IgD-negative memory B cell (primary cell): ENCODE data around the gene NTN3. TPM values are rescaled to one million over a fixed set of nuclear protein-coding genes. Genes with fewer than 3 reads are reported as not detected.

Experiments
- H3K27ac Mint-ChIP-seq, 3 donors: one replicate each; pipeline ENCODE4 v1.8.0; 2020 to 2022; ENCODE audit warnings: mild to moderate bottlenecking in 3 of 3, mixed read lengths in 3 of 3, moderate library complexity in 1 of 3
- H3K27me3 Mint-ChIP-seq: one replicate; pipeline ENCODE4 v1.8.0; 2021; ENCODE audit warnings: mixed read lengths
- H3K36me3 Mint-ChIP-seq: one replicate; pipeline ENCODE4 v1.8.0; 2020; ENCODE audit warnings: mild to moderate bottlenecking, mixed read lengths
- H3K4me1 Mint-ChIP-seq, 3 donors: one replicate each; pipeline ENCODE4 v1.8.0; 2020 to 2022; ENCODE audit warnings: mixed read lengths in 3 of 3, mild to moderate bottlenecking in 1 of 3
- H3K4me3 Mint-ChIP-seq, 4 donors: one replicate each; pipeline ENCODE4 v1.8.0; 2020 to 2022; ENCODE audit warnings: mild to moderate bottlenecking in 4 of 4, mixed read lengths in 4 of 4, moderate library complexity in 3 of 4
- H3K9me3 Mint-ChIP-seq, 3 donors: one replicate each; pipeline ENCODE4 v1.8.0; 2020 to 2021; ENCODE audit warnings: mixed read lengths in 3 of 3, mild to moderate bottlenecking in 1 of 3
- polyA plus RNA-seq: library from polyadenylated mRNA; unstranded; fragments of 300-500 nt; fragmentation: Illumina TruSeq; gene quantifications from one replicate; pipeline ENCODE4 v1.2.3, GENCODE V29; 2021

The NTN3 gene
- polyA plus RNA-seq, 1 donor from 2014 or later, result not detected

- Mint-ChIP-seq H3K36me3 (peaks cover 5% of the 10 kb centered on the region), H3K4me1 (peaks cover 48 to 54% (median 53%) of the 10 kb centered on the region in 3 donors), H3K27ac (peak within 1 kb of the TSS; percentile 97 to 100 (median 99)), H3K9me3 (no peaks in the 10 kb centered on the region), H3K4me3 (peak within 1 kb of the TSS; percentile 91 to 97 (median 94)), H3K27me3 (peaks cover 2% of the 10 kb centered on the region)
These were observed 42.6 kb downstream of the NTN3 start, which contains the start of gene ATP6V0C for GRCh38 chr16:2513405-2514332. TSS of gene ATP6V0C (plus strand) at chr16:2513952. CDS start at chr16:2514104, 152 bp downstream.

DNA sequence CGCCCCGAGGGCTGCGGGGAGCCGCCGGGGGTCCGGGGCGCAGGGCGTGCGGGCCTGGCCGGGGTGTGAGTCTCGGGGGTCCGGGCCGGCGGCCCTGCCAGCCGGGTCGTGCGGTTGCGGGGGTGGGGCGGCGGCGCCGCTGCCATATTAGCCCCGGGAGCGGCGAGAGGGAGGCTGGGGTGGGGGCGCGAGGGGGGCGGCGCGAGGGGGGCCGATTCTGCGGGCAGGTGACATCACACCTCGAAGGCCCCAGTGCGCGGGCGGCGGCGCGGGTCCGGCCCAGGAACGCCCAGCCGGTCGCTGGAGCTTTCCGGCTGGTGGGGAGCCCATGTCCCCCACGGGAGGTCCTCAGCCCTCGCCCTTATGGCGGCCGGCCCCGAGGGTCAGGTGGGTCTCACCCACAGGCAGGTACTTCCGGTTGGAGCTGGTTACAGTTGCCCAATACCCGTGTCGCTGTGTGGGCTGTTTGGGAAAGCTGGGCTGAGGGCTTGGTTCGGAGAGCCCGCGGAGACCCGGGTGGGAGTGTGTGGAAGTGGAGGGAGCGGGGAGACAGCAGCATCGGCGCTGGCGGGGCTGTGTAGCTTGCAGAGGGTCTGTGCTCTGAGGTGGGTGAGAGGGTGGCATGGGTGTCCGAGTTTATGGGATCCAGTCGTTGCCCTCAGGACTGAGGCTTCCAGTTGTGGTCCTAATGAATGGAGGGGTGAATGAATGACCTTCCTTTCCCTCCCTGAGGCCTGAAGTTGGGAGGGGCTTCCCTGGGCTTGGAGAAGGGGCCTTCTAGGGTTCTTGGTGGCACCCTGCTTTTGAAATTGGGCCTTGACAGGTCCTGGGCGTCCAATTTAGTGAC is 43.5 kb downstream of the NTN3 start:
- no peaks in the 10 kb centered on the region for H3K9me3 Mint-ChIP-seq
- peaks cover 52 to 57% (median 52%) of the 10 kb centered on the region in 3 donors for H3K4me1 Mint-ChIP-seq
- H3K4me3 Mint-ChIP-seq, result peak overlapping the region; percentile 91 to 97 (median 94)
- H3K27ac Mint-ChIP-seq, result peak overlapping the region; percentile 95 to 100 (median 99)
- H3K36me3 Mint-ChIP-seq, result peaks cover 5% of the 10 kb centered on the region
- H3K27me3 Mint-ChIP-seq, result peaks cover 2% of the 10 kb centered on the region

GRCh38 chr16:2515180-2515851 is 44.2 kb downstream of the NTN3 start:
- H3K4me3 Mint-ChIP-seq, result peak overlapping the region; percentile 91 to 94 (median 92)
- peaks cover 5% of the 10 kb centered on the region for H3K36me3 Mint-ChIP-seq
- no peaks in the 10 kb centered on the region for H3K9me3 Mint-ChIP-seq
- peak overlapping the region; percentile 95 to 99 (median 99) for H3K27ac Mint-ChIP-seq
- peaks cover 48 to 55% (median 50%) of the 10 kb centered on the region in 3 donors for H3K4me1 Mint-ChIP-seq
- peaks cover 2% of the 10 kb centered on the region for H3K27me3 Mint-ChIP-seq

GRCh38 chr16:2516391-2517240 is 45.5 kb downstream of the NTN3 start:
- H3K9me3 Mint-ChIP-seq, result no peaks in the 10 kb centered on the region
- H3K4me1 Mint-ChIP-seq, result peaks cover 48 to 63% (median 50%) of the 10 kb centered on the region in 3 donors
- H3K27me3 Mint-ChIP-seq, result peaks cover 2% of the 10 kb centered on the region
- peak overlapping the region; percentile 91 to 94 (median 92) for H3K4me3 Mint-ChIP-seq
- H3K36me3 Mint-ChIP-seq, result peaks cover 5% of the 10 kb centered on the region
- H3K27ac Mint-ChIP-seq, result peak overlapping the region; percentile 57 to 99 (median 95)

DNA sequence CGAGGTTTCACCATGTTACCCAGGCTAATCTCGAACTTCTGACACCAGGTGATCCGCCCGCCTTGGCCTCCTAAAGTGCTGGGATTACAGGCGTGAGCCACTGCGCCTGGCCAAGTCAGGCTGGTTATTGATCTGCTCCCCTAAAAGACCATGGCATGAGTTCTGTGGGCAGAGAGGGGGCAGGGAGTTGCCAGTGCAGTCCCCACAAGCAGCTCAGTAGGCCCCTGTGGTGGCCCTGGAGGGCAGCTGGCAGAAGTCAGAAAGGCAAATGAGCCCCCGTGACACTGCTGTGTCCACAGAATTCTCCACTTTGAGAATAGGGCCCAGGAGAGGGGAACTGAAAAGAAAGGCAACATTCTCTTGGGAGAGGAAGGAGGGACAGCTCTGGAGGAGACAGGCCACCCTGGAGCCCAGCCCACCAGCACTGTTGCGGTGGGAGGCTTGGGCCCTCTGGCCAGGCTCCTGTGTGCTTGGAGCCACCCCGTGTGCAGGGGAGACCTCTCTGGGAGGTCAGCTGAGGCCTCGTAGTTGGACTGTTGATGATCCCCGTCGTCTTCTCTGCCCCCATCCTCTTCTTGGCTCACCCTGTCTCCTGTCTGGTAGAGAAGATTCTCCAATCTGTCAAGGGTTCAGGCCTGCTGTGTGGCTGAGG is 47.0 kb downstream of the NTN3 start:
- H3K9me3 Mint-ChIP-seq, result no peaks in the 10 kb centered on the region
- H3K27ac Mint-ChIP-seq, result peak overlapping the region; percentile 57 to 99 (median 80)
- H3K27me3 Mint-ChIP-seq, result peaks cover 2% of the 10 kb centered on the region
- peak overlapping the region; percentile 48 to 93 (median 72) for H3K4me3 Mint-ChIP-seq
- H3K4me1 Mint-ChIP-seq, result peaks cover 43 to 59% (median 44%) of the 10 kb centered on the region in 3 donors
- H3K36me3 Mint-ChIP-seq, result peaks cover 5% of the 10 kb centered on the region

DNA sequence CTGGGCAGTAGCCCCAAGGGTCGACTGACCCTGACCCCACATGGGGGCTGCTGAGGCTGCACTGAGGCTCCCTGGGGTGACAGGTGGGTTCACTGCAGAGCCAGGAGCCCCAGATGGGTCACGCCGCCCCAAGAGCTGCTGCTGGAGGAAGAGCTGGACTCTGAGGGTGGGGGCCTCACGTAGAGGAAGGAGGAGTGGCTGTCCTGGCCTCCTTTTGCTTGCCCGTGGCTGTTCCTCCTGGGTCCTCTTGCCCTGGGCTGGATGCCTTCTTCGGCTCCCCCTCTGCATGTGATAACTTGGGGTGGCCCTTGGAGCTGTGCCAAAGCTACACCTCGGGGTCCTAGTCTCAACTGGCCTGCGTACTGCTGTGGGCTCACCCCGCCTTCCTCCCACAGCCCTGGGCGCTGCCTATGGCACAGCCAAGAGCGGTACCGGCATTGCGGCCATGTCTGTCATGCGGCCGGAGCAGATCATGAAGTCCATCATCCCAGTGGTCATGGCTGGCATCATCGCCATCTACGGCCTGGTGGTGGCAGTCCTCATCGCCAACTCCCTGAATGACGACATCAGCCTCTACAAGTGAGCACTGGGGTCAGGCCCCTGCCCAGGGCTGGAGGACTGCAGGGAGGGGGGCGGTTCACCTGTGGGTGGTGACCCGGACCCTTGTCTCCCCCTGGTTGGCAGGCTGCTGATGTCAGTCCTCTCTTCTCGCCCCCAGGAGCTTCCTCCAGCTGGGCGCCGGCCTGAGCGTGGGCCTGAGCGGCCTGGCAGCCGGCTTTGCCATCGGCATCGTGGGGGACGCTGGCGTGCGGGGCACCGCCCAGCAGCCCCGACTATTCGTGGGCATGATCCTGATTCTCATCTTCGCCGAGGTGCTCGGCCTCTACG is 48.0 kb downstream of the NTN3 start:
- Mint-ChIP-seq H3K36me3 (peaks cover 5% of the 10 kb centered on the region), H3K27me3 (peaks cover 2% of the 10 kb centered on the region)

DNA sequence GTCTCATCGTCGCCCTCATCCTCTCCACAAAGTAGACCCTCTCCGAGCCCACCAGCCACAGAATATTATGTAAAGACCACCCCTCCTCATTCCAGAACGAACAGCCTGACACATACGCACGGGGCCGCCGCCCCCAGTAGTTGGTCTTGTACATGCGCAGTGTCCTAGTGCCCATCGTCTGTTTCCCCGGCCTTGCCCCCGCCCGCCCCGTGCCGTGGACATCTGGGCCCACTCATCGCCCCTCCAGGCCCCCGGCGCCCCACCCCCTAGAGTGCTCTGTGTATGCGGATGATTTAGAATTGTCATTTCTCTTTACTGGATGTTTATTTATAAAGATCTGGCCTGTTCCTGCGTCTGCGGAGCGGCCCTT is 48.6 kb downstream of the NTN3 start:
- Mint-ChIP-seq H3K4me3 (peak overlapping the region; percentile 66 to 93 (median 93)), H3K4me1 (peaks cover 40 to 58% (median 44%) of the 10 kb centered on the region in 3 donors), H3K27ac (peak overlapping the region; percentile 96 to 99 (median 99)), H3K36me3 (peaks cover 5% of the 10 kb centered on the region), H3K9me3 (no peaks in the 10 kb centered on the region), H3K27me3 (peaks cover 2% of the 10 kb centered on the region)

More for the DNA sequence above, 48.0 kb downstream of the NTN3 start:
- no peaks in the 10 kb centered on the region for H3K9me3 Mint-ChIP-seq
- H3K4me3 Mint-ChIP-seq, result peak overlapping the region in 2 of 4 donors; percentile 66 to 93
- peaks cover 40 to 55% (median 40%) of the 10 kb centered on the region in 3 donors for H3K4me1 Mint-ChIP-seq
- peak overlapping the region; percentile 96 to 99 (median 99) for H3K27ac Mint-ChIP-seq

- Mint-ChIP-seq H3K27ac (peak within 1 kb of the TSS; percentile 99), H3K36me3 (peaks cover 3% of the 10 kb centered on the region), H3K4me1 (peaks cover 37 to 54% (median 41%) of the 10 kb centered on the region in 3 donors), H3K9me3 (no peaks in the 10 kb centered on the region), H3K27me3 (peaks cover 2% of the 10 kb centered on the region), H3K4me3 (peak within 1 kb of the TSS; percentile 92 to 98 (median 95))
These were observed 49.1 kb downstream of the NTN3 start, which contains the start of gene AMDHD2 for GRCh38 chr16:2520097-2520783. TSS of gene AMDHD2 (plus strand) at chr16:2520371. CDS start at chr16:2520459, 88 bp downstream.

GRCh38 chr16:2520784-2521531 is 49.9 kb downstream of the NTN3 start:
- Mint-ChIP-seq H3K27me3 (peaks cover 2% of the 10 kb centered on the region), H3K27ac (peak overlapping the region; percentile 99), H3K9me3 (no peaks in the 10 kb centered on the region), H3K4me1 (peaks cover 30 to 47% (median 34%) of the 10 kb centered on the region in 3 donors), H3K4me3 (peak overlapping the region; percentile 92 to 98 (median 95)), H3K36me3 (peaks cover 3% of the 10 kb centered on the region)
